ENCODE results near the gene RNF19B.
A peak's percentile ranks its signal among the peaks of the same experiment; 100 is the strongest.
"Not testable (repeated sequence)": the region's sequence is repeated elsewhere in the genome, so short reads cannot be mapped to it uniquely, and the experiment has no call there.

The RNF19B gene, protein sequence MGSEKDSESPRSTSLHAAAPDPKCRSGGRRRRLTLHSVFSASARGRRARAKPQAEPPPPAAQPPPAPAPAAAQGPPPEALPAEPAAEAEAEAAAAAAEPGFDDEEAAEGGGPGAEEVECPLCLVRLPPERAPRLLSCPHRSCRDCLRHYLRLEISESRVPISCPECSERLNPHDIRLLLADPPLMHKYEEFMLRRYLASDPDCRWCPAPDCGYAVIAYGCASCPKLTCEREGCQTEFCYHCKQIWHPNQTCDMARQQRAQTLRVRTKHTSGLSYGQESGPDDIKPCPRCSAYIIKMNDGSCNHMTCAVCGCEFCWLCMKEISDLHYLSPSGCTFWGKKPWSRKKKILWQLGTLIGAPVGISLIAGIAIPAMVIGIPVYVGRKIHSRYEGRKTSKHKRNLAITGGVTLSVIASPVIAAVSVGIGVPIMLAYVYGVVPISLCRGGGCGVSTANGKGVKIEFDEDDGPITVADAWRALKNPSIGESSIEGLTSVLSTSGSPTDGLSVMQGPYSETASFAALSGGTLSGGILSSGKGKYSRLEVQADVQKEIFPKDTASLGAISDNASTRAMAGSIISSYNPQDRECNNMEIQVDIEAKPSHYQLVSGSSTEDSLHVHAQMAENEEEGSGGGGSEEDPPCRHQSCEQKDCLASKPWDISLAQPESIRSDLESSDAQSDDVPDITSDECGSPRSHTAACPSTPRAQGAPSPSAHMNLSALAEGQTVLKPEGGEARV

GRCh38 chr1:32964461-32965250, at the start of gene RNF19B:
Gene RNF19B (minus strand): TSS chr1:32964809. CDS start chr1:32964685, 124 bp downstream.
- DNase-seq (ENCODE audit: low spot score), result peak; percentile 98

DNA sequence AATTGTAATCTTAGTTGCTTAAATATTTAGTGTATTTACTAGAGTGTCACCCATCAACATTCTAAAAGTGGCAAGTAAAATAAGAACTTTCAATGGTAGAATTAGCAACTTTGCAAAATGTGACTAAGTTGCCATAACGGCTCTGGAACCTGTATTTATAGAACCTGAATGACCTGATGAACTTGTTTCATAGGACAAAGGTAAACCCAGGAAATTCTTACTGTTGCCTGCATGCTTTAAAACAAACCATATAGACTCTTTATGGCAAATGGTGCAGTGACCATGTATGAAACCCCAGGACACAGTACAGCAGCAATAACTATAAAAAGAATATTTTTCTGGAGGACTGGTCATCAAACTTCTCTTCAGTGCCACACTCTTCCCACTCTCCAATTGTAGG, 49.2 kb upstream of the RNF19B start:
- no peak for DNase-seq (ENCODE audit: low spot score)

DNA sequence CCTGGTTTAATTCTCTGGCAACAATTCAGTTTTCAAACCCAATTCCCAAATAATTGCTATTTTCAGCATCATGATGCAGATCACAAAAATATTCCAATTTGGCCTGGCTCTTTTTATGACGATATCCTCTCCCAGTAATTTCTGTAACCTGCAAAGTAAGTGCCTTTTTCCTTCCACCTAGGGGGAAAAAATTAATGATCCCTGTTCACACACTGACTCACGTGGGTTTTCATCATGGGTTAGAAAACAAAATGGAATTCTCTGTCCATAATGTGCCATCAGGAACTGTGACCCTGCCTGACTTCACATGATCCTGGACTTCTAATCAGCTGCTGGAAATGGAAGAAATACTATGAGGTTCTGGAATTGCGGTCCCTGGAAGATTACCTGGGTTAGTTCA, 47.6 kb upstream of the RNF19B start:
- DNase-seq (ENCODE audit: low spot score), result no peak

DNA sequence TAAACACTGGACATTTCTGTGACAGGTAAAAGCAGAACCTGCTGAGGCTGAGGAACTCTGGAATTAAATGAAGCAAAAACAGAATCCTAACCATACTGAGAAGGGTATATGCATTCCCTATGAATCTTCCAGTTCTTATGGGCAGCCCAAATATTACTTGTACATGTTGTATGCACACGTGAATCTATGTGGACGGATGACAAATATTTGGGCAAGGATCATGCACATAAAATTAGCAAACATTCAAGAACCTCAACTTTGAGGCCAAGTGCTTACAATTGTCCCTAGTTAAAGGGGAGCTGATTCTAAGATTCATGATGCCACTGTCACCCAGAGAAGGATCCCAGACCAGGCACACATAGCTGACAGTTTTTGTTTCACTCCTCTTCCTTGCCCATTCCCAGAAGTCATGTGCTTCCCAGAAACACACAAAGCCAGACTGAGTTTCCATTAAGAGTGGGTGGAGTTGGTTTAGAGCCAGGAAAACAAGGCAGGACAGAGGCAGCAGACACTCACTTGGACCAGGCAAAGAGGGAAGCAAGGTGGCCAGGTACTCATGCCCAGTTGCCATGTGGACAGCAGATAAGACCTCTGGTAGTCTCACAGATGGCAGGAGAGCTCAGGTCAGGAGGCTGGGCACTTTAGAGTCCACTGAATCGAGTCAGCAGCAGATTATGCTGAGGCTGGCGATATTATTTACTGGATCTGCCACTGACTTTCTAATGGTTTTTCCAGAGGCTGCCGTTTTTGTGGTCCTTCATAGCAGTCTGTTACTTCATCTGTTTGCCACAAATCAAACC, 46.5 kb upstream of the RNF19B start:
- DNase-seq (ENCODE audit: low spot score), result peak; percentile 47

DNA sequence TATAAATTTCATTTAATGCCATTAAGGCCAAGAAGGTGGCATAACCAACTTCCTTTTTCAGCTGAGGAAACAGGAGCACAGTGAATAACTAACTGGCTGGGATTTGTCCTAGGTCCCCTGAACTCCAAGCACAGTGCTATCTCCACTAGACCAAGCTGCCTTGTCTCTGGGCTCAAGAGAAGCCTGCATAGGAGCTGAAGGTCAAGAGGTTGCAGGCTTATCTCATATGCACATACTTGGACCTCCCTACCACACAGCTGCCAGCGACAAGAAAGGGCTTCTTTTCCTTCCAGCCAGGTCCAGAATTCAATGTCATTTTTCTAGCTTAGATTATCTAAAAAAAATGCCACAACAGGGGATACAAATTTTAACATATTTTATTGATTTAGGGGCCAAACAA, 45.0 kb upstream of the RNF19B start:
- DNase-seq (ENCODE audit: low spot score), result no peak

DNA sequence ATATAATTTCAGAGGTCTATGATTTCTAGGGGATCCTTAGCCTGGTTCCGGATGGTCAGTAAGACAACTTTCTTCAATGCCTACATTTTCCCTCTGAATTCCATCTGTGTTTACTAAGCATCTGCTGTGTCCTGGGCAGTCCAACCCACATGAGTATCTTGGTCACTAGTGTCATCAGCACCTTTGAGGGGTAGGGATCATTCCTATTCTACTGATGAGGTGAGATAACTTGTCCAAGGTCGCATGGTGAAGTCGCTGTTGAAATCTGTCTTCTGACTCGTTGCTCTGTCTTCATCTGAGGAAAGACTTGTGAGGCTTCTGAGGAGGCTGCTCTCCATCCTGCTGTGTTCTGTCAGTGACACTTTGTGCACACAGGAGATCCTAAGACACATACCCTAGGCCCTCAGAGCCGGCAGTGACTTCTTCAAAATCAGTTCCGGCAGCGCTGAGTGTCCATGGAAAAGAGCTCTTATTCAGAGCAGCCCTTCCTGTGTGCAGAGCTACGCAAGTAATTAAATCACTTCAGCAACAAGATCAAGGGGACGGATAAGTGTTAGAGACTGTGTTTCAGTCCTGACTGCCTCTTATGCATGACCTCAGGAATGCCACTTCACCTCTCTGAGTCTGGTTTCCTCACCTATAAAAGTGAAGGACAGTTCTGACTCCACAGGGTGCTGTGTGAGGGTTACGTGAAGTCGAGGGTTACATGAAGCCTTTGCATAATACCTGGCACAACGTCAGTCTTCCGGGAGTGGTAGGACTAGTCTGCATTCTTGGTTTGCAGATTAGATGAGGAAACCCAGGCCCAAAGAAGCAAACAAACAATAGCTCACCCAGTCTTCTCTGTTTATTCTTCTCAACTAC, 43.7 kb upstream of the RNF19B start:
- DNase-seq (ENCODE audit: low spot score), result no peak

GRCh38 chr1:33007190-33008050, 42.8 kb upstream of the RNF19B start:
- peak; percentile 89 for DNase-seq (ENCODE audit: low spot score)

- no peak for DNase-seq (ENCODE audit: low spot score)
Observed at GRCh38 chr1:33005838-33006421, 41.3 kb upstream of the RNF19B start.

- no peak for DNase-seq (ENCODE audit: low spot score)
Observed at GRCh38 chr1:33005117-33005837, 40.7 kb upstream of the RNF19B start.

- DNase-seq (ENCODE audit: low spot score), result no peak
Observed at GRCh38 chr1:33004613-33005012, 40.0 kb upstream of the RNF19B start.

GRCh38 chr1:33003657-33004056, 39.0 kb upstream of the RNF19B start:
- no peak for DNase-seq (ENCODE audit: low spot score)

- no peak for DNase-seq (ENCODE audit: low spot score)
Observed at GRCh38 chr1:33002006-33002405, 37.4 kb upstream of the RNF19B start.

DNA sequence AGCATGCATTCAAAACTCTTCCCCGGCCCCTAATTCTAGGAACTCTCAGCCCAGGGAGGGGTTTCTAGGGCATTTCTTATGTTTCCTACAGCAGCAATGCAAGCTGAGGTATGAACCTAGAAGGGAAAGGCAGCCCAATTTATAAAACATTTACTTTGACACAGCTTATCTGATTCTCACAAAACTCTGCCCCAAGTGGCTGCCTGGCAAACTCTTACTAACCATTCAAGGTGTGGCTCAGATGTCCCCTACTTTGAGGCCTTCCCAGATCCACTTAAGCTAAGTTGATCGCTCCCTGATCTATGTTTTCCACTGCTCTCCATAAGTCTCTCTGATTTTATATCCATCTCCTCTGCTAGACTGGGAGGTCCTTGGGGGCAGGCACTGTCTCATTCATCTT, 36.7 kb upstream of the RNF19B start:
- no peak for DNase-seq (ENCODE audit: low spot score)

DNA sequence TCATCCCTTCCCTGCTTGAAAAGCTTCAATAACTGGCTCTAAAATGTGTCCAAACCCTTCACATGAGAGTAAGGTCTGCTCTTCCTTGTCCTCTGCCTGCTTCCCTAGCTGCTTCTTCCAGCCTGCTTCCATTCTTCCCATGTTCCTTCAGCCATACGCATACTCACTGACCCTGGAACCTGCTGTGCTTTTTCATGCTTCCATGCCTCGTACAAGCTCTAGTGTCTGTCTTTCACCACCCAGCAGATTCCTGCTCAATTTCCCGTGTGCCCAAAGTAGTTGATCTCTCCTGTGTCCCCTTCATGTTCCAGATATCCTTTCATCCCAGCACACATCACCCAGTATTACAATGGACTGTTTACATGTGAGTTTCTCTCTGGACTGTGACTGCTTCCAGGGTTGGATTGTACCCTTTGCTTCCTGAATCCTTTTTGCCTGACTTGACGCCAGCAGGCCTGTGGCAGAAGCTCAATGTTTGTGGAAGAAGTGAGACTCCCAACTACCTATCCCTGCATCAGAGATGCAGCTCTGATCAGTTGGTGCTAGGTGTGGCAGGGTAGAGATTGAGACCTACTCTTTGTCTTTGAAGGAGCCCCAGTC, 35.9 kb upstream of the RNF19B start:
- DNase-seq (ENCODE audit: low spot score), result no peak

GRCh38 chr1:32998997-32999396, 34.4 kb upstream of the RNF19B start:
- no peak for DNase-seq (ENCODE audit: low spot score)

- no peak for DNase-seq (ENCODE audit: low spot score)
Observed at GRCh38 chr1:32998064-32998463, 33.5 kb upstream of the RNF19B start.

DNA sequence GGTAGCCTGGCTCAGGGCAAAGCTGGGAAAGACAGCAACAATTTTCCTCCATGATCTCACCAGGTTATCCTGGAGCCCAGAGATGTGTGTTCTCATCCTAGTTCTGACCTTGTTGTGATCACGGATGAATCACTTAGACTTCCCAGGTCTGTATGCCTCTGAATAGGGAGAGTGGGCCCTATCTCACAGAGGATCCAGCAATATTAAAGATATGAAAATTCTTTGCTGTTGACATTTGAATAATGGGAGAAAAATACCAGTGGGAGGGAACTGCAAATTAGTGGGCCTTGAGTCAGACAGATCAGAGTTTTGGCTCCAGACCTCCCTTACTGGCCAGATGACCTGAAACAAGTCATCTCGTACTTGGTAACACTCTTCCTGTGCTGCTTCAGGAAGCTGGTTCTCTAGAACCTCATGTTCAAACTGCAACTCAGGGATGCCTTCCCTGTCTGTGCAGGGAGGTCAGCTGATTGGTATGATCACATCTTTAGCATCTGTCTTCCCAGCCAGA, 32.8 kb upstream of the RNF19B start:
- DNase-seq (ENCODE audit: low spot score), result peak; percentile 29

- DNase-seq (ENCODE audit: low spot score), result not testable (repeated sequence)
Observed at GRCh38 chr1:32993324-32993636, 28.7 kb upstream of the RNF19B start.
